ENCODE results near the gene TMEFF1. TPM values are rescaled to one million over a fixed set of nuclear protein-coding genes. Genes with fewer than 3 reads are reported as not detected.

The TMEFF1 gene
- total RNA-seq, 1 donor from 2014 or later = not detected

DNA sequence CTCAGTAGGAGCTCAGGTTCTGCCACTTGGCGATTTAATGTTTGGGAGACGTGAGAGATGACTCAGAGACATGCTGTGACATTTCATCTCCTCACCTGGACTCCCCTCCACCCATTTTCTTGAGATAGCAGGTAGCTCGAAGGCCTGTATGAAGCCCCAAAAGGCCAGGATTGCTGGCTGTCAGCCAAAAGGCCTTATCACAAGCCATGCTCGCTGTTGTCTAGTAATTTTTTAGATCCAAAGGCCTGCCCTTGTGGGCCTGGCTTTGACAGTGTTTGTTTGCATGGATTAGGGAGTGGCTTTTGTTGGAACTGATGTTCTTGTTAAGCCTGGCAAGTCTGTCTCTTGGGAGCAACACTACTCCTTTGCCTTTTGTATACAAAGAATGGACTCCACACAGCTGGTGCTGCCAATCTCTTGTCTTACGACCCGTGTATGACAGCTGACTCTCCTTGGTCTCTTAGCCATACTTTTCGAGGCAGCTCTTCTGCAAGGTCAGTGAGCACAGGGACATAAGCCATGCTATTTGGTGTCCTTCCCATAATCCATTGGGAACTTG, 127.7 kb downstream of the TMEFF1 start:
- intact Hi-C loops (cut with micrococcal nuclease) = loop anchor here (1.0 kb wide), 1 partner anchor 711 kb away; no protein-coding TSS in a partner anchor

DNA sequence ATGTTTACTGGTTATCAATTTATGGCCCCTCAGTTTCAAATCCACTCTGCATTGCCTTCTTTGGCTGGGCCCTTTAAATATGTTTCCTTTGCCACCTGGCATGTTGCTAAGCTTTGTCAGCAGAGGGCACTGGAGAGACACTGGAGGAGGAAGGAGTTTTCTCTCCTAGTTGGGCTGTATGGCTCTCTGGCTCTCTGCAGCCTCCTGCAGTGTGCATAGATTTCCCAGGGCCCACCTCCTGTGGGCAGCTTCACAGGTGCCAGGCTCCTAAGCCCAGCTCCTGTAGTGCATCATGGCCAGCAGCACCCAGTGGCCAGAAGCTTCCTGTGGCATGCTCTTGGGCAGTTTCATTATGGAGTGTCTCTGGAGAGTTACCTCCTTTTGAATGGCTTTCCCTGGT, 128.3 kb downstream of the TMEFF1 start:
- intact Hi-C loops (cut with micrococcal nuclease) = loop anchor here (1.0 kb wide), 1 partner anchor 710 kb away; no protein-coding TSS in a partner anchor

DNA sequence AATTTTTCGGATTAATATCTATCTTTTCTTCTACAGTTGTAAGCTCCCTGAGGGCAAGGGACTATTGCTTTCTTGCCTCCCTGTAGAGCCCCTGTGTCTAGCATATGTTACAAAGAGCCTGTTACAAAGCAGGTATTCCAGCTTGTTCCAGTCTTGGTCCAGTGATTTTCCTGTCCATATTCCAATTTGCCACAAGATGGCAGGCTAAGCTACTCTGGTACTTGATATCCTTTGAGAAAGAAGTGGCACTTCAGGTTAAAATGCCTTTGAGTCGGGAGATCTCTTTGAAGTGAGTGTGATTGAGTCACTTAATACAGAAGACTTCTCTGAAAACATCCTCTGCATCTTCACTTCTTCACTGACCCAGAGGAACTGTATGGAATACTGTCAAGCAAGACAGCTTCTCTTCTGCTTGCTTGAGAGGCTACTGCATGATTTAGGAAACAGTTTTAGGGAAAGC, 129.4 kb downstream of the TMEFF1 start:
- intact Hi-C loops (cut with micrococcal nuclease) = no loop called here

DNA sequence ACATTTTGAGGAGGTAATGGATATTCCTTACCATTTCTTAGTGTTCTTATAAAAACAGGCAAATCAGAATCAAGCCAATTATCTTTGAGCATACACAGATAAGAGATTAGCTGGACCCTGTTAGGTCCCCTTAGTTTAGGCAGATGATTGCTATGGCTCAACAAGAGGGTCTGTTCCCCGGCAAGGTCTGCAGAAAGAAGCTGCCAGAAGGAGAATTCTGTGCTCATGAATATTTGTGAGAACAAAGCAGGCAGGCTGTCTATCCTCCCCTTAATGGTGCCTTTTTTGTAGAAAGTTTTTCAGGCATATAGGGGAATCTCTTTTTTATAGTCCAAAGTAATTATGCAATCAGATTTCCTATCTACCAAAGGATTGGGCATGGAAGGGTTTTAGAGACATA, 132.5 kb downstream of the TMEFF1 start:
- intact Hi-C loops (cut with micrococcal nuclease) = no loop called here

DNA sequence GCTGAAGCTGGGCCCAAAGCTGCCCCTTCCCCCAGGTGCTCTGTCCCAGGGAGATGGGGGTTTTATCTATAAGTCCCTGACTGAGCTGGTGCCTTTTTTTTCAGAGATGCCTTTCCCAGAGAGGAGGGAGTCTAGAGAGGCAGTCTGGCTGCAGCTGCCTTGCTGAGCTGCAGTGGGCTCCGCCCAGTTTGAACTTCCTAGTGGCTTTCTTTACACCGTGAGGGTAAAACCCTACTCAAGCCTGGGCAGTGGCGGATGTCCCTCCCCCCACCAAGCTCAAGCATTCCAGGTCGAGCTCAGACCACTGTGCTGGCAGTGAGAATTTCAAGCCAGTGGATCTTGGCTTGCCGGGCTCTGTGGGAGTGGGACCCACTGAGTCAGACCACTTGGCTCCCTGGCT, 146.2 kb downstream of the TMEFF1 start:
- intact Hi-C loops (cut with micrococcal nuclease) = no loop called here

DNA sequence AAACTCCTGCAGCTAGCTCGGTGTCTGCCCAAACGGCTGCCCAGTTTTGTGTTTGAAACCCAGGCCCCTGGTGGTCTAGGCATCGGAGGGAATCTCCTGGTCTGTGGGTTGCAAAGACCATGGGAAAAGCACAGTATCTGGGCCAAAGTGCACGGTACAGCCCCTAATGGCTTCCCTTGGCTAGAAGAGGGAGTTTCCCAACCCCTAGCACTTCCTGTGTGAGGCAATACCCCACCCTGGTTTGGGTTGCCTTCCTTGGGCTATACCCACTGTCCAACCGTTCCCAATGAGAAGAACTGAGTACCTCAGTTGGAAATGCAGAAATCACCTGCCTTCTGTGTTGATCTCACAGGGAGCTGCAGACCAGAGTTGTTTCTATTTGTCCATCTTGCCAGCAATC, 146.7 kb downstream of the TMEFF1 start:
- intact Hi-C loops (cut with micrococcal nuclease) = no loop called here

DNA sequence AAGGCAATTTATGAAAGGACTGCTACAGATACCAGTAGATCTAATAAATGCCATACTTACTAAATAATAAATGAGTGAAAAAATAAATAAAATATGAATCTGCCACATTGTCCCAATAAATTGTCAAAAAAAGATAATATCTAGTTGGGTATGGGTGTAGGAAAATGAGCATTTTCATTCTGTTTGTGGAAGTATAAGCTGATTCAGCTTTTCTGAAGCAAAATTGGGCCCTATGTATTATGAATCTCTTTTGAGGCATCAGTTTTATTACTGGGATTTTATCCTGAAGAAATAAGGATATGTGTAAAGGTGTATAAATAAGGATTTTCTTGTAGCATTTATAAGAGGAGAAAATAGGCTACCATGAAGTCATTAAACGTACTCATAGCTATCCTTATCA, 151.0 kb downstream of the TMEFF1 start:
- intact Hi-C loops (cut with micrococcal nuclease) = no loop called here

DNA sequence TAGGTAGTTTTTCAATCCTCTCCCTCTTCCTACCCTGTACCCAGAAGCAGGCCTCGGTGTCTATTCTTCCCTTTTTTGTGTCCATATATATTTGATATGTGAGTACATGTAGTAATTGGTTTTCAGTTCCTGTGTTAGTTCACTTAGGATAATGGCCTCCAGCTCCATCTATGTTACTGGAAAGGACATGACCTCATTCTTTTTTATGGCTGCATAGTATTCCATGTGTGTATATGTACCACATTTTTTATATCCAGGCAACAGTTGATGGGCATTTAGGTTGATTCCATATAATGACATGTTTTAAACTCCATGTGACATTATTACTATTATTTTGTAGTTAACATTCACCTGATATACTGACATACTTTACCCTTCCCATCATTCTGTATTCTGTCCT, 154.0 kb downstream of the TMEFF1 start:
- intact Hi-C loops (cut with micrococcal nuclease) = no loop called here

Other genes with a start within 250 kb of the TMEFF1 start
- gene TEX10, start 120.2 kb upstream of the TMEFF1 start, total RNA-seq = 17.6 and 19.2 TPM in 2 replicates
- 8.9 and 11.4 TPM in 2 replicates for gene MSANTD3, start 46.0 kb upstream of the TMEFF1 start, total RNA-seq
- gene CAVIN4, start 104.9 kb downstream of the TMEFF1 start, total RNA-seq = 0.12 and 0.20 TPM in 2 replicates

Measured in T-helper 1 cell treated with Interleukin-12 subunit alpha and Interleukin-12 subunit beta and Interleukin-4 antibody, amounts not matched to agents 30 ng/mL and 1 ng/mL, for 36 hours (primary cell).